ENCODE results near the gene PHF1.

DNA sequence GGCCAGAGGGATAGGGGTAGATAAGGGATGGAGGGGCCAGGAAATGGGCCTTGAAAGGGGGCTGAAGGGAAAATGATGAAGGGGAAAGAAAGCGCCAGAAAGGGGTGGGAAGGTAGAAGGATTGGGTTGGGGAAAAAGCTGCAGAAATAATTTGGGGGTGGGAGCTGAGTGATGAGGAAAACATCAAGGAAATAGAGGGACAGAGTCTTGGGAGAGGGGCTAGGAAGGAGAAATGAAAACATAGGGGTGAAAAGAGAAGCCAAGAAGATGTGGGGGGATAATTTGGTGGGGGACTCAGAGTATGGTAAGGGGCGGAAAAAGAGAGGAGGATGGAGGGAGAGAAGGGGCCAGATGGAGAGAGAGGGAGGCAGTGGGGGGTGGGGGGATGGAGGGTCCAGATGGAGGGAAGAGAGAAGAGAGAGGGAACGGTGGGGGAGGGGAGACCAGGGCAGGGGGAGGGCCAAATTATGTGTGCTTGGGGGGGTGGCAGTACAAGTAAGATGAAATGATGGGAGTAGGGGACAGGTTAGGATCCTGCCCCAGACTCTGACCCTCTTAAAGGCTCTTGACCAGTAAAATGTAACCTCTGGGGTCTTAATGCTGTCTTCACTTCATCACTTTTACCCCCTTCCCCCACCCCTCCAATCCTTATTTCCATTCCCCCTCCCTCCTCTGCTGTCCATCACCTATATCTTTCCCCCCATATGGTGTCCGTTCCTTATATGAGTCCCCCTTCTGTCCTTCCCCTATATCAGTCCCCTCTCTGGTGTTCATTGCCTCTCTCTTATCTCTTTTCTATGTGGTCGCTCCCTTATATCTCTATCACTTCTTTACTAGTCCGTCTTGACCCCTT, 9.9 kb downstream of the PHF1 start:
- TF ChIP-seq CTCF (conservative IDR thresholded peaks at IDR 0.05): no peak
- TF ChIP-seq EZH2 (IDR thresholded peaks at IDR 0.05; ENCODE audit: low read depth): no peak

All from PC-9 (cell line).